ENCODE results near the gene KLHL29. TPM values are rescaled to one million over a fixed set of nuclear protein-coding genes. Genes with fewer than 3 reads are reported as not detected.
A peak's percentile ranks its signal among the peaks of the same experiment; 100 is the strongest.

KLHL29 gene
- total and polyA plus RNA-seq, 5 donors from 2014 or later, result 0.09 to 1.3 (median 0.24) TPM

DNA sequence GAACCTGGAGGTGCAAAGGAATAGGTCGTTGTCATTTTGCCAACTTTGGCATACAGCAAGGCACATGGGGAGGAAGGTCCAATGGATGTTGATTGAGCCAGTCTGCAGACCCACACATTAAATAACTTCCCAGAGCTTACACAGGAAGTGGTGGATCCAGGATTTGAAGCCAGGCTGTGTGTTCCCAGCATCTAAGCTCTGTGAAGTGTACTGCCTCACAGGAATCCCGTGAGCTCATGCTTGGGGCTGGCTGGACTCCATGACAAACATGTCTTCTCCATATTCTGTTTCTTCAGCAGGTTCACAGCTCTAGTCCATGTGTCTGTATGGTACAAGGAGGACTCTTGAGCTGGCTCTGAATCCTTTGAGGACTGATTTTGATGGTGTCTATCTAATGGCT lies 63.9 kb downstream of the KLHL29 start:
- no peaks in the 10 kb centered on the region for H3K36me3 ChIP-seq (ENCODE audit: control insufficient read depth, insufficient read depth, low read length)
- ATAC-seq (ENCODE audit: low read depth in 2 of 2) (no peak), DNase-seq (no peak)
- H3K36me3 Mint-ChIP-seq, result no peaks in the 10 kb centered on the region
- no peak overlapping the region for H3K4me3 Mint-ChIP-seq
- peaks cover 0 to 15% (median 6%) of the 10 kb centered on the region in 4 donors for H3K4me1 Mint-ChIP-seq
- H3K27me3 ChIP-seq (ENCODE audit: control insufficient read depth, insufficient read depth, low read length), result no peaks in the 10 kb centered on the region
- peaks cover 6% of the 10 kb centered on the region for H3K27me3 Mint-ChIP-seq
- H3K9me3 Mint-ChIP-seq, result peaks cover 0 to 3% (median 0%) of the 10 kb centered on the region in 7 donors
- no peak overlapping the region for H3K27ac ChIP-seq (ENCODE audit: insufficient read depth, low read length, poor library complexity, severe bottlenecking)
- no peak overlapping the region for H3K27ac Mint-ChIP-seq
- H3K9me3 ChIP-seq (ENCODE audit: control insufficient read depth in 2 of 2, low read length in 2 of 2), result no peaks in the 10 kb centered on the region
- H3K4me3 ChIP-seq (ENCODE audit: low read depth, low read length), result no peak overlapping the region
- H3K4me1 ChIP-seq (ENCODE audit: control insufficient read depth, insufficient read depth, low read length, poor library complexity, severe bottlenecking), result peaks cover 6% of the 10 kb centered on the region

DNA sequence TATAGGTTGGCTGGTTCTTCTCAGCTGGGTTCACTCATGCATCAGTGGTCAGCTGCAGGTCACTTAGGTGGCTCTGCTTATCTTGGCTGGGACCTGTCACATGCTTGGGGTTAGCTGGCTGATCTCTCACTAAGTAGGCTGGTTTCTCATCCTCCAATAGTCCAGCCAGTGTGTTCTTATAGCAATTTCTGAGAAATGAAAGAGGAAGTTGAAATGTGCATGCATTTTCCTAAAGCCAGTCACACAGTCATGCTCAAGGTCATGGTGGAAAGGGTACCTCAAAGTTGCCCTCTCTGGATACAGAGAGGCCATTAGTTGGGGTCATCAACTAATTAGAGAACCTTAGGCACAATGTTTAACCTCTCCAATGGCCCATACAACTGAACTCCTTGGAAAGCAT lies 64.4 kb downstream of the KLHL29 start:
- no peak overlapping the region for H3K27ac Mint-ChIP-seq

DNA sequence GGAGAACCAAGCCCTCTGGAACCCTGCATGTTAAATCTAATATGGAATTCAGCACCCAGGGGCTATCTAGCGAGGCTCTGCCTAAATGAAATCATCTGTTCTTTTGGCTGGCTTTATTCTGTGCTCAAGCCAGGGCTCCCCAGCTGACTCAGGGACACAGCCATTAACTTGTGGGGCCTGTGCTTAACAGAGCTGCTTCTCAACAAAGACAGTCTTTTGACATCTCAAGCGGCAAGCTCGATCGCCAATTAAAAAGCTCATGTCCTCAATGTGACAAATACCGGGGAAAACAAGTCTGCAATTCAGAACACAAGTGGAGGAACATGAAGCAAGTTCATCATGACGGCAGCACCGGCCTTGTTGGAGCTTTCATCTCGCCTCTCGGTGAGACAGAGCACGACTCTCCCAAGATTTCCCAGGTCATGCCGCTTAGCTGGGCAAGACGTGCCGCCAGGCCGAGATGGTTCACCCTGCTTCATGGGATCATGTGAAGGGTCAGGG lies 64.9 kb downstream of the KLHL29 start:
- Histone ChIP-seq H3K36me3 (ENCODE audit: control insufficient read depth, insufficient read depth, low read length) (no peaks in the 10 kb centered on the region), H3K4me1 (ENCODE audit: control insufficient read depth, insufficient read depth, low read length, poor library complexity, severe bottlenecking) (peaks cover 6% of the 10 kb centered on the region), H3K27me3 (ENCODE audit: control insufficient read depth, insufficient read depth, low read length) (no peaks in the 10 kb centered on the region), H3K27ac (ENCODE audit: insufficient read depth, low read length, poor library complexity, severe bottlenecking) (no peak overlapping the region), H3K4me3 (ENCODE audit: low read depth, low read length) (no peak overlapping the region), H3K9me3 (ENCODE audit: control insufficient read depth in 2 of 2, low read length in 2 of 2) (no peaks in the 10 kb centered on the region)
- peak overlapping the region in 1 of 3 donors; percentile 74 for H3K27ac Mint-ChIP-seq
- no peaks in the 10 kb centered on the region for H3K36me3 Mint-ChIP-seq
- DNase-seq, result no peak
- peaks cover 0 to 23% (median 7%) of the 10 kb centered on the region in 4 donors for H3K4me1 Mint-ChIP-seq
- H3K9me3 Mint-ChIP-seq, result peaks cover 0 to 3% (median 0%) of the 10 kb centered on the region in 7 donors
- no peak overlapping the region for H3K4me3 Mint-ChIP-seq
- H3K27me3 Mint-ChIP-seq, result peaks cover 11% of the 10 kb centered on the region
- no peak for ATAC-seq (ENCODE audit: low read depth in 2 of 2)

More for the DNA sequence above, 64.4 kb downstream of the KLHL29 start:
- H3K27ac ChIP-seq (ENCODE audit: insufficient read depth, low read length, poor library complexity, severe bottlenecking), result no peak overlapping the region
- H3K4me1 ChIP-seq (ENCODE audit: control insufficient read depth, insufficient read depth, low read length, poor library complexity, severe bottlenecking), result peaks cover 6% of the 10 kb centered on the region
- no peak overlapping the region for H3K4me3 Mint-ChIP-seq
- no peaks in the 10 kb centered on the region for H3K36me3 Mint-ChIP-seq
- H3K4me3 ChIP-seq (ENCODE audit: low read depth, low read length), result no peak overlapping the region
- no peaks in the 10 kb centered on the region for H3K36me3 ChIP-seq (ENCODE audit: control insufficient read depth, insufficient read depth, low read length)
- H3K4me1 Mint-ChIP-seq, result peaks cover 0 to 20% (median 7%) of the 10 kb centered on the region in 4 donors
- H3K27me3 ChIP-seq (ENCODE audit: control insufficient read depth, insufficient read depth, low read length), result no peaks in the 10 kb centered on the region
- H3K9me3 ChIP-seq (ENCODE audit: control insufficient read depth in 2 of 2, low read length in 2 of 2), result no peaks in the 10 kb centered on the region
- H3K9me3 Mint-ChIP-seq, result peaks cover 0 to 3% (median 0%) of the 10 kb centered on the region in 7 donors
- H3K27me3 Mint-ChIP-seq, result peaks cover 9% of the 10 kb centered on the region
- DNase-seq (no peak), ATAC-seq (ENCODE audit: low read depth in 2 of 2) (no peak)

DNA sequence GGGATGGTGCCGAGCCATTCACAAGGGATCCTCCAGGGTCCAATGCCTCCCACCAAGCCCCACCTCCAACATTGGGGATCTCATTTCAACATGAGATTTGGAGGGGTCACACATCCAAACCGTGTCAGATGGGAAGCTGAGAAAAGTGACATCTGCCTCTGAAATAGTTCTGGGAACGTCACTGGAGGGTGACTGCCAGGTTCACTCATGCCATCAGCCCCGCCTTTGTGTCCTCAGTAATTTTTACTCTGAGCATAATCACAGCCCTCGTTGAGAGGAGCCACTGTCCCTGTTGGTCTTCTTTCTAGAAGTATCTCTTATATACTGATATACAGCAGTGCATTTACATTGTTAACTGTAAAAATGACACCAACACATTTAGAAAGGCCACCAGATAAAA lies 67.4 kb downstream of the KLHL29 start:
- Histone ChIP-seq H3K9me3 (ENCODE audit: control insufficient read depth in 2 of 2, low read length in 2 of 2) (no peaks in the 10 kb centered on the region), H3K4me3 (ENCODE audit: low read depth, low read length) (no peak overlapping the region), H3K27me3 (ENCODE audit: control insufficient read depth, insufficient read depth, low read length) (no peaks in the 10 kb centered on the region), H3K36me3 (ENCODE audit: control insufficient read depth, insufficient read depth, low read length) (no peaks in the 10 kb centered on the region), H3K27ac (ENCODE audit: insufficient read depth, low read length, poor library complexity, severe bottlenecking) (no peak overlapping the region), H3K4me1 (ENCODE audit: control insufficient read depth, insufficient read depth, low read length, poor library complexity, severe bottlenecking) (peaks cover 6% of the 10 kb centered on the region)
- no peak overlapping the region for H3K4me3 Mint-ChIP-seq
- H3K4me1 Mint-ChIP-seq, result peaks cover 0 to 23% (median 7%) of the 10 kb centered on the region in 4 donors
- no peak overlapping the region for H3K27ac Mint-ChIP-seq
- no peak for DNase-seq
- peaks cover 0 to 3% (median 0%) of the 10 kb centered on the region in 7 donors for H3K9me3 Mint-ChIP-seq
- ATAC-seq (ENCODE audit: low read depth in 2 of 2), result no peak
- peaks cover 11% of the 10 kb centered on the region for H3K27me3 Mint-ChIP-seq
- no peaks in the 10 kb centered on the region for H3K36me3 Mint-ChIP-seq

DNA sequence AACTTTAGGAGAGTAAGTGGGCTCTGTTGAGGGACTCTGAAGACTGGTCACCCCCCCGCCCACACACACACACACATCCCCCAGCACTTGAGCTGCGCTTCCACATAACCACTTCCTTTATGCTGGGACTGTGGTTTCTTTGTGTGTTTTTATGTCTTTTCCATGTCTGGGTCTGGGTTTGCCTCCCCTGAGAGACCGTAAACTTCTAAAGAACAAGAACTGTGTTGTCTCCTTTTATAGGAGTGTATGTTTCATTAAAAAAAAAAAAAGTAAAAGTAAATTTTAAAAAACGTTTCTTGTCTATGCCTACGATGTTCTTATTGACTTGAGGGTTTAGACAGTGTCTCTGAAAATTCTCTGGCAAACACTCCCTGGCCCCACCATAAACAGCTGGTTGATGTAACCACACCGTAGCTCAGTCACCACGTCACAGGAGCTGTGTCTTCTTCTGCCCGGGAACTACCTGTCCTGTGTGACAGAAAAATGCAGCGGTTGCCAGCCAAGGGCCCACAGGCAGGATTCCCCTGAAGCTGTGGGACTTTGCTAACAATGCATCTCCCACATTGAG lies 68.0 kb downstream of the KLHL29 start:
- H3K27ac ChIP-seq (ENCODE audit: insufficient read depth, low read length, poor library complexity, severe bottlenecking), result no peak overlapping the region
- no peaks in the 10 kb centered on the region for H3K27me3 ChIP-seq (ENCODE audit: control insufficient read depth, insufficient read depth, low read length)
- peak in 1 of 2 donors; percentile 31 for ATAC-seq (ENCODE audit: low read depth in 2 of 2)
- peaks cover 11% of the 10 kb centered on the region for H3K27me3 Mint-ChIP-seq
- H3K4me3 ChIP-seq (ENCODE audit: low read depth, low read length), result no peak overlapping the region
- H3K4me3 Mint-ChIP-seq, result peak overlapping the region in 2 of 4 donors; percentile 12 to 59
- peaks cover 0 to 2% (median 0%) of the 10 kb centered on the region in 7 donors for H3K9me3 Mint-ChIP-seq
- peaks cover 0 to 23% (median 7%) of the 10 kb centered on the region in 4 donors for H3K4me1 Mint-ChIP-seq
- H3K36me3 ChIP-seq (ENCODE audit: control insufficient read depth, insufficient read depth, low read length), result no peaks in the 10 kb centered on the region
- no peaks in the 10 kb centered on the region for H3K9me3 ChIP-seq (ENCODE audit: control insufficient read depth in 2 of 2, low read length in 2 of 2)
- DNase-seq, result peak in 2 of 3 donors; percentile 13 to 42
- H3K36me3 Mint-ChIP-seq, result no peaks in the 10 kb centered on the region
- peak overlapping the region in 1 of 3 donors; percentile 7 for H3K27ac Mint-ChIP-seq
- H3K4me1 ChIP-seq (ENCODE audit: control insufficient read depth, insufficient read depth, low read length, poor library complexity, severe bottlenecking), result peaks cover 6% of the 10 kb centered on the region

DNA sequence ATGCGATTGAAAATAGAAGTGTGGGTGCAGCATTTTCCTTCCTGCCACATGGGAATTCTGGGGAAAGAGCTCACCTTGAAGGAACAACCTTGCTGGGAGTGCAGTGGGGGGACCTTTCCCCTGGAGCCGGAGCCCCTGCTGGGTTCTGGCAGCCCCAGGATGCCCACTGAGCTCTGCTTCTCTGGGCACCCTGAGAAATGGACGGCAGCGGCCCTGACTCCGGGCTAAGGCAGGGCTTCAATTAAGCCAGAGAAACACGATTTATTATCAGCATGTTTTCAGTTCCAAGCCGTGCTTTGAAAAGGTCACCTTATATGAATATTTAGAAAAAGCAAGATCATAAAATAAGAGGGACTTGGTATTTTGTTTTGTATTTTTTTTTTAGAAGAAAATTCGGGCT lies 68.5 kb downstream of the KLHL29 start:
- Histone ChIP-seq H3K9me3 (ENCODE audit: control insufficient read depth in 2 of 2, low read length in 2 of 2) (no peaks in the 10 kb centered on the region), H3K4me3 (ENCODE audit: low read depth, low read length) (no peak overlapping the region), H3K27me3 (ENCODE audit: control insufficient read depth, insufficient read depth, low read length) (no peaks in the 10 kb centered on the region), H3K4me1 (ENCODE audit: control insufficient read depth, insufficient read depth, low read length, poor library complexity, severe bottlenecking) (peaks cover 6% of the 10 kb centered on the region), H3K36me3 (ENCODE audit: control insufficient read depth, insufficient read depth, low read length) (no peaks in the 10 kb centered on the region), H3K27ac (ENCODE audit: insufficient read depth, low read length, poor library complexity, severe bottlenecking) (no peak overlapping the region)
- Mint-ChIP-seq H3K4me3 (peak overlapping the region in 1 of 4 donors; percentile 59), H3K27me3 (peaks cover 11% of the 10 kb centered on the region), H3K27ac (no peak overlapping the region), H3K36me3 (no peaks in the 10 kb centered on the region), H3K4me1 (peaks cover 0 to 23% (median 7%) of the 10 kb centered on the region in 4 donors), H3K9me3 (peaks cover 0 to 2% (median 0%) of the 10 kb centered on the region in 7 donors)
- ATAC-seq (ENCODE audit: low read depth in 2 of 2) (no peak), DNase-seq (no peak)

DNA sequence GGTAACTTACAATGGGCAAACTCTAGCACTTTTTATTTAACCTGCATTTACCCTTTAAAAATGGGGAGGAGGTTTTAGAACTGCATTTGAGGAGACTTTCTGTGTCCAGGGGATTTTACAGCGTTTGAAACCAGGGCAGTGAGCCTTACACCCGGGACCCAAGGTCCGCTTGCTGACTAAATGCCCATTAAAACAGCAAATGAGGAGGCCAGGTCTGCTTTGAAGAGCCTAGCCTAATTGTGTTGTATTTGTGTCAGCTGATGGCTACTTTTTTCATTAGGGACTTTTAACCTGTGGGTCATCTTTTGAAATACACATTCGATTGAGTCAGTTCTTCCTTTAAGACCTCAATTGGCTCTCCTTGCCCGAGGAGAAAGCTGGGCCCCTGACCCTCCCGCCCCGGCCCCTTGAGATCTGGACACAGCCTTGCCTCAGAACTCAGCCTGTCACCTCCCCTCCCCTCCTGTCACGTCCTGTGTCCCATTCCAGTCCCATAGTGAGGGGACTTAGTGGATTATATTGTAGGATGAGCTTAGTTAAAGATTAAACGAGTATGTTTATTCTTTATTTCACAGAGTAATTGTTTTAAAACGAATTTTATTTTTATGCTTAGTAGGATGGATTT lies 69.0 kb downstream of the KLHL29 start:
- Mint-ChIP-seq H3K36me3 (no peaks in the 10 kb centered on the region), H3K4me1 (peaks cover 0 to 23% (median 7%) of the 10 kb centered on the region in 4 donors), H3K9me3 (peaks cover 0 to 2% (median 0%) of the 10 kb centered on the region in 7 donors), H3K27me3 (peaks cover 11% of the 10 kb centered on the region), H3K4me3 (no peak overlapping the region), H3K27ac (no peak overlapping the region)
- H3K4me1 ChIP-seq (ENCODE audit: control insufficient read depth, insufficient read depth, low read length, poor library complexity, severe bottlenecking), result peaks cover 6% of the 10 kb centered on the region
- ATAC-seq (ENCODE audit: low read depth in 2 of 2) (no peak), DNase-seq (no peak)
- no peaks in the 10 kb centered on the region for H3K36me3 ChIP-seq (ENCODE audit: control insufficient read depth, insufficient read depth, low read length)
- H3K27me3 ChIP-seq (ENCODE audit: control insufficient read depth, insufficient read depth, low read length), result no peaks in the 10 kb centered on the region
- H3K9me3 ChIP-seq (ENCODE audit: control insufficient read depth in 2 of 2, low read length in 2 of 2), result no peaks in the 10 kb centered on the region
- no peak overlapping the region for H3K4me3 ChIP-seq (ENCODE audit: low read depth, low read length)
- no peak overlapping the region for H3K27ac ChIP-seq (ENCODE audit: insufficient read depth, low read length, poor library complexity, severe bottlenecking)
